GM10248 (cell line): Measurements from ENCODE around the gene MRPL49.
"Not testable (repeated sequence)": the region's sequence is repeated elsewhere in the genome, so short reads cannot be mapped to it uniquely, and the experiment has no call there.

Experiments used
- CTCF ChIA-PET: fragments of 300-600 bp; sonication (Branson Sonifier 250); formaldehyde crosslinking; extraction: SDS; loops from one replicate; lab custom pipeline; 2021; ENCODE audit warnings: antibody characterized with exemption; lab: Yijun Ruan, JAX
- POLR2A ChIA-PET: fragments of 350-650 bp; sonication (Branson Sonifier 250); formaldehyde crosslinking; extraction: SDS; loops from one replicate; lab custom pipeline; 2020; ENCODE audit warnings: antibody characterized with exemption; lab: Yijun Ruan, JAX
- DNase-seq: peaks from one replicate; pipeline ENCODE4 v3.0.0; 2012; ENCODE audit errors: extremely low spot score
- CTCF ChIP-seq: IDR thresholded peaks from 2 replicates; pipeline ENCODE4 v1.5.1; 2012; ENCODE audit warnings: mild to moderate bottlenecking, low read depth; ENCODE audit errors: extremely low read depth, missing control alignments, control extremely low read depth

Gene MRPL49

GRCh38 chr11:65148657-65149056 lies 26.5 kb downstream of the MRPL49 start:
- CTCF ChIA-PET: interaction anchor here (1.3 to 1.7 kb wide), 2 partner anchors 12 to 38 kb away, joined by 4 read pairs; partner anchors contain the start of gene TM7SF2
- TF ChIP-seq CTCF: no peak
- DNase-seq: no peak
- POLR2A ChIA-PET: no interaction called here

- DNase-seq, CTCF ChIA-PET, POLR2A ChIA-PET: not testable (repeated sequence)
Measured at GRCh38 chr11:65150131-65150508, 28.0 kb downstream of the MRPL49 start.

DNA sequence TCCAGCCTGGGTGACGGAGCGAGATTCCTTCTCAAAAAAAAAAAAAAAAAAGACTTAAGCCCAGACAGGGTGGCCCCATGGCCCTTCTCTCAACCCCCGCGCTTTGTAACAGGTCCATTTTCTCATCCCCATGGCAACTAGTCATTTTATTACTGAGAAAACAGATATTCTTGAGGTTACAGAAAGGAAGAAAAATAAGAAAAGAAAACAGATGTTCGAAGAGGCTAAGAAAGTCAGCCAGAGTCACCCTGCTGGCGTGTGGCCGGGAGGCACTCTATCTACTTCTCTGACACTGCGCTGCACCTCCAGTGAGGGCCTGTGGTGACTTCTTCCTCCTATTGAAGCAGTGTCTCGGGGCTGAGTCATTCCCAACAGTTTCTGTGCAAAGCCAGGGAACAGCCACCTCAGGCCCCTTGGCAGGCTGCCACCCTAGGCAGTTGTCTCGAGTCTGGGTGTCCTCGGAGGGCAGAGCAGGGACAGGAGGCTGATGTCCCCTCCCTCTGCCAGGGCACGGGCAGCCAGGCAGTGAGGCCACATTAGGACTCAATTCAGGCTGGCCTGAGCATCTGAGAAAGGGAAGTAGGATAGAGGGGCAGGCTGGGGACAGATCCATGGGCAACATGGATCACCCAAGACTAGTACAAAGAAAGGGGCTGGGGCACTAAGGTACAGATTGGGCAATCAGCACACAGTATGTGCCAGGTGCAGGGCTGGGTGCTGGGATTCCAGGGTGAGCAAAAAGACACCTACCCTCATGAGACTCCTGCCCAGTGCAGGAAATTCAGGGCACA lies 28.6 kb downstream of the MRPL49 start:
- no peak for TF ChIP-seq CTCF
- POLR2A ChIA-PET: no interaction called here
- DNase-seq: peak; percentile 47
- CTCF ChIA-PET: interaction anchor here (1.3 kb wide), 1 partner anchor 40 kb away, joined by 3 read pairs; no protein-coding TSS in a partner anchor

DNA sequence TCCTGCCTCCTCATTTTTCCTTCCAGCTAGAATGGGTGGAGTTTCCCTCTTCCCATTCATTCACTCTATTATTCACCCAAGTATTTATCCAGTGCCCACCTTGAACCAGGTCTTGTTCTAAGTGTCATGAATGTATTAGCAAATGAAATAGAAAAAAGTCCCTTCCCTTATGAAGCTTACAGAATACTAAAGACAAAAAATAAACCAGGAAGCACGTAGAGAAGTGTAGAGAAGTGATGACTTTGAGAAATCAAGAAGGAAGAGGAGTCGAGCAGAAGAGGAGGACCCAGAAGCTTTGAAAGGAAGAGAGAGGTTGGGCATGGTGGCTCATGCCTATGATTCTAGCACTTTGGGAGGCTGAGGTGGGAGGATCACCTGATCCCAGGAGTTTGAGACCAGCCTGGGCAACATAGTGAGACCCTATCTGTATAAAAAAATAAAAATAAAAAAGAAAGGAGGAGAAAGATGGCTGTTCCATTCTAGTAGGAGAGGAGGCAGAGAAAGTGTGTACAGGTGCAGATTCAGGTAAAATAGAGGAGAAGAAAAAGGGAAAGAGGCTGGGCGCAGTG lies 29.3 kb downstream of the MRPL49 start:
- CTCF ChIA-PET: interaction anchor here (1.0 to 1.3 kb wide), 2 partner anchors 31 to 41 kb away, joined by 3 read pairs; no protein-coding TSS in a partner anchor
- POLR2A ChIA-PET: no interaction called here
- DNase-seq: no peak
- no peak for TF ChIP-seq CTCF

GRCh38 chr11:65152122-65152521 lies 30.0 kb downstream of the MRPL49 start:
- ChIA-PET CTCF (interaction anchor here (1.0 to 1.3 kb wide), 3 partner anchors 30 to 42 kb away, joined by 3 read pairs; no protein-coding TSS in a partner anchor), POLR2A (no interaction called here)
- no peak for TF ChIP-seq CTCF
- no peak for DNase-seq

DNA sequence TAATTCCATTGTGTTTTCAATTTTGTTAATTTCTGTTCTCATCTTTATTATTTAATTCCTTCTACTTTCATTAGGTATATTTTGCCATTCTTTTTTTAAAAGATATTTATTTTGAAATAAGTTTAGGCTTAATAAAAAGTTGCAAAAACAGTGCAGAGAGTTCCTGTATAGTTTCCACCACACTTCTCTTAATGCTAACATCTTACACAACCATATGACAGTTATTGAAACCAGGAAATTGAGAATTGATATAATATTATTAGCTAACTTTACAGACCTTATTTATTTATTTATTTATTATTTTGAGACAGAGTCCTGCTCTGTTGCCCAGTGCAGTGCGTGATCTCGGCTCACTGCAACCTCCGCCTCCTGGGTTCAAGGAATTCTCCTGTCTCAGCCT lies 34.1 kb downstream of the MRPL49 start:
- CTCF ChIA-PET: interaction anchor here (0.8 to 1.4 kb wide), 3 partner anchors 26 to 143 kb away, joined by 3 read pairs; partner anchors contain the start of genes ARL2 and CAPN1
- TF ChIP-seq CTCF: no peak
- POLR2A ChIA-PET: no interaction called here
- DNase-seq: no peak

- no peak for TF ChIP-seq CTCF
- ChIA-PET POLR2A (no interaction called here), CTCF (interaction anchor here (0.8 to 1.4 kb wide), 3 partner anchors 25 to 143 kb away, joined by 3 read pairs; partner anchors contain the start of genes ARL2 and CAPN1)
- DNase-seq: no peak
Measured at GRCh38 chr11:65156926-65157325, 34.8 kb downstream of the MRPL49 start.
